Upper lobe of right lung (tissue), 1 donor: ENCODE data around the gene TRAM2. TPM values are rescaled to one million over a fixed set of nuclear protein-coding genes. Genes with fewer than 3 reads are reported as not detected.

Source experiments
- ATAC-seq: fragments of 200-7000 bp; cut with Tn5 transposase; one replicate; pipeline ENCODE4 v1.9.1; 2020; ENCODE audit warnings: mild to moderate bottlenecking, moderate library complexity
- DNase-seq: peaks from one replicate; pipeline ENCODE4 v3.0.0-alpha.2; 2020
- H3K27ac ChIP-seq: fragments of 200-600 bp; one replicate; pipeline ENCODE4 v1.8.0; 2022
- H3K27me3 ChIP-seq: fragments of 200-600 bp; one replicate; pipeline ENCODE4 v1.8.0; 2022; ENCODE audit warnings: mild to moderate bottlenecking
- H3K36me3 ChIP-seq: fragments of 200-600 bp; one replicate; pipeline ENCODE4 v1.8.0; 2022
- H3K4me1 ChIP-seq: fragments of 200-600 bp; one replicate; pipeline ENCODE4 v1.8.0; 2022
- H3K4me3 ChIP-seq: fragments of 200-600 bp; one replicate; pipeline ENCODE4 v1.8.0; 2022; ENCODE audit warnings: mild to moderate bottlenecking
- H3K9me3 ChIP-seq: fragments of 200-600 bp; one replicate; pipeline ENCODE4 v1.8.0; 2022
- CTCF ChIP-seq: fragments of 200-600 bp; IDR thresholded peaks from one replicate; pipeline ENCODE4 v1.8.0; 2022; ENCODE audit warnings: antibody characterized with exemption
- intact Hi-C: fragments of 100-400 bp; cut with DNase I; formaldehyde crosslinking; loops from one replicate; pipeline ENCODE4 v1.11.0; 2022
- total RNA-seq: library from RNA; stranded (reverse); fragmentation: NEBNext Ultra II Directional; extraction: Animal tissue kit (Norgen Biotek cat#: 25700); gene quantifications from one replicate; pipeline ENCODE4 v1.2.1, GENCODE V29; 2021
- donor health status: DM: no; HTN: yes; CAD: no; lungs with severe emphysema.

Gene TRAM2
- total RNA-seq, 1 donor from 2014 or later = 24.2 TPM

GRCh38 chr6:52573295-52573694 lies 3.6 kb downstream of the TRAM2 start:
- ATAC-seq (no peak), DNase-seq (no peak)
- no peak for TF ChIP-seq CTCF
- H3K27ac ChIP-seq = peak overlapping the region; percentile 73
- H3K36me3 ChIP-seq = no peaks in the 10 kb centered on the region
- no peaks in the 10 kb centered on the region for H3K9me3 ChIP-seq
- intact Hi-C loops = no loop called here
- H3K4me3 ChIP-seq = peak overlapping the region; percentile 16
- H3K4me1 ChIP-seq = peaks cover 51% of the 10 kb centered on the region
- no peaks in the 10 kb centered on the region for H3K27me3 ChIP-seq

- Histone ChIP-seq H3K27ac (peak overlapping the region; percentile 73), H3K4me1 (peaks cover 59% of the 10 kb centered on the region), H3K36me3 (no peaks in the 10 kb centered on the region), H3K27me3 (no peaks in the 10 kb centered on the region), H3K9me3 (no peaks in the 10 kb centered on the region), H3K4me3 (peak overlapping the region; percentile 8)
- DNase-seq (no peak), ATAC-seq (no peak)
- TF ChIP-seq CTCF = no peak
- intact Hi-C loops = no loop called here
Observed at GRCh38 chr6:52572536-52572935, 4.3 kb downstream of the TRAM2 start.

- ATAC-seq = no peak
- H3K27me3 ChIP-seq = no peaks in the 10 kb centered on the region
- DNase-seq = no peak
- no peak overlapping the region for H3K4me3 ChIP-seq
- H3K9me3 ChIP-seq = no peaks in the 10 kb centered on the region
- H3K27ac ChIP-seq = no peak overlapping the region
- intact Hi-C loops = no loop called here
- H3K4me1 ChIP-seq = peaks cover 72% of the 10 kb centered on the region
- H3K36me3 ChIP-seq = no peaks in the 10 kb centered on the region
- no peak for TF ChIP-seq CTCF
Observed at GRCh38 chr6:52571099-52571755, 5.6 kb downstream of the TRAM2 start.

- ATAC-seq (peak; percentile 15), DNase-seq (no peak)
- intact Hi-C loops = no loop called here
- Histone ChIP-seq H3K27ac (peak overlapping the region; percentile 25), H3K4me3 (no peak overlapping the region), H3K27me3 (no peaks in the 10 kb centered on the region), H3K9me3 (no peaks in the 10 kb centered on the region), H3K4me1 (peaks cover 75% of the 10 kb centered on the region), H3K36me3 (no peaks in the 10 kb centered on the region)
- no peak for TF ChIP-seq CTCF
Observed at GRCh38 chr6:52570291-52570700, 6.6 kb downstream of the TRAM2 start.

- intact Hi-C loops = loop anchor here (10.0 kb wide), 1 partner anchor 54 kb away; no protein-coding TSS in a partner anchor
- Histone ChIP-seq H3K9me3 (no peaks in the 10 kb centered on the region), H3K36me3 (no peaks in the 10 kb centered on the region), H3K27me3 (no peaks in the 10 kb centered on the region), H3K4me3 (no peak overlapping the region), H3K27ac (peak overlapping the region; percentile 42), H3K4me1 (peaks cover 57% of the 10 kb centered on the region)
- no peak for ATAC-seq
- TF ChIP-seq CTCF = no peak
- DNase-seq = no peak
Observed at GRCh38 chr6:52568320-52568719, 8.5 kb downstream of the TRAM2 start.
